Prostate gland (tissue), 2 donors: Measurements from ENCODE around the gene ACER3. TPM values are rescaled to one million over a fixed set of nuclear protein-coding genes. Genes with fewer than 3 reads are reported as not detected.

Source experiments
- DNase-seq: peaks from one replicate; pipeline ENCODE4 v3.0.0-alpha.2; 2019; ENCODE audit warnings: low spot score
- H3K27ac ChIP-seq, 2 donors: fragments of 200-600 bp; sonication (generic); 2 replicates each; pipeline ENCODE4 v1.5.1; 2017 to 2019
- H3K27me3 ChIP-seq: fragments of 200-600 bp; sonication (generic); replicated peaks from 2 replicates; pipeline ENCODE4 v1.5.1; 2019; ENCODE audit not compliant: insufficient read depth
- H3K36me3 ChIP-seq, 2 donors: fragments of 200-600 bp; sonication (generic); 1 replicate in 1 of 2; 2 replicates in 1 of 2; pipeline versions ENCODE4 v1.5.1 to v1.8.1; 2017 to 2019
- H3K4me1 ChIP-seq: fragments of 200-600 bp; sonication (generic); replicated peaks from 2 replicates; pipeline ENCODE4 v1.5.1; 2019
- H3K4me3 ChIP-seq, 2 donors: fragments of 200-600 bp; sonication (generic); 2 replicates each; pipeline ENCODE4 v1.5.1; 2017 to 2019
- H3K9me3 ChIP-seq: fragments of 200-600 bp; sonication (generic); 2 replicates; pipeline ENCODE4 v1.5.1; 2017
- CTCF ChIP-seq, 4 experiments: fragments of 200-600 bp in 2 of 4; fragments of 450-650 bp in 2 of 4; sonication (generic) in 2 of 4; IDR thresholded peaks; 1 replicate in 3 of 4; 2 replicates in 1 of 4; pipeline ENCODE4 v1.5.1; 2016 to 2019; ENCODE audit warnings: antibody characterized with exemption in 4 of 4, mild to moderate bottlenecking in 2 of 4, moderate library complexity in 2 of 4
- POLR2A ChIP-seq: fragments of 450-650 bp; IDR thresholded peaks from one replicate; pipeline ENCODE4 v1.6.1; 2016; ENCODE audit warnings: antibody characterized with exemption, mild to moderate bottlenecking
- POLR2AphosphoS5 ChIP-seq: sonication (generic); formaldehyde crosslinking; IDR thresholded peaks from one replicate; pipeline ENCODE4 v1.6.1; 2017; ENCODE audit warnings: antibody characterized with exemption
- WGBS: methylation state at CpG from one replicate; pipeline ENCODE4 v1.1.5; 2018; 5-methylcytosine and 5-hydroxymethylcytosine counted together
- intact Hi-C: fragments of 100-400 bp; cut with DNase I; formaldehyde crosslinking; loops from one replicate; pipeline ENCODE4 v1.14.2; 2022
- total RNA-seq, 2 donors: library from RNA; depleted of rRNA; stranded (reverse); fragments of >200 nt; gene quantifications; one replicate each; pipeline ENCODE4 v1.1.0, GENCODE V29; 2016

ACER3 gene
- total RNA-seq, 2 donors from 2014 or later, result 11.3 to 11.9 TPM

- Histone ChIP-seq H3K4me1 (no peaks in the 10 kb centered on the region), H3K4me3 (no peak overlapping the region), H3K27me3 (no peaks in the 10 kb centered on the region), H3K9me3 (no peaks in the 10 kb centered on the region), H3K27ac (no peak overlapping the region), H3K36me3 (no peaks in the 10 kb centered on the region)
- TF ChIP-seq CTCF (IDR thresholded peaks at IDR 0.05) (no peak), POLR2A (no peak), POLR2AphosphoS5 (no peak)
- no peak for DNase-seq
- WGBS, result 94% methylated on average over 1 of the region's 1 CpG
- intact Hi-C loops, result no loop called here
Measured at GRCh38 chr11:76911415-76911808, 50.7 kb downstream of the ACER3 start.

- Histone ChIP-seq H3K27ac (no peak overlapping the region), H3K9me3 (no peaks in the 10 kb centered on the region), H3K36me3 (no peaks in the 10 kb centered on the region), H3K4me3 (no peak overlapping the region), H3K27me3 (no peaks in the 10 kb centered on the region), H3K4me1 (no peaks in the 10 kb centered on the region)
- TF ChIP-seq CTCF (IDR thresholded peaks at IDR 0.05), result no peak
- no peak for TF ChIP-seq POLR2AphosphoS5
- no peak for TF ChIP-seq POLR2A
- no peak for DNase-seq
- intact Hi-C loops, result loop anchor here (5.0 kb wide), 1 partner anchor 184 kb away; no protein-coding TSS in a partner anchor
- WGBS, result 53% methylated on average over 1 of the region's 1 CpG
Measured at GRCh38 chr11:76916712-76917111, 56.0 kb downstream of the ACER3 start.

- TF ChIP-seq POLR2A (no peak), POLR2AphosphoS5 (peak; percentile 49), CTCF (IDR thresholded peaks at IDR 0.05) (peak; percentile 29 to 88 (median 76))
- Histone ChIP-seq H3K4me1 (no peaks in the 10 kb centered on the region), H3K27ac (no peak overlapping the region), H3K9me3 (no peaks in the 10 kb centered on the region), H3K4me3 (no peak overlapping the region), H3K36me3 (no peaks in the 10 kb centered on the region), H3K27me3 (no peaks in the 10 kb centered on the region)
- 8% methylated on average over 3 of the region's 3 CpGs for whole genome bisulfite sequencing
- intact Hi-C loops, result loop anchor here (2.0 to 5.0 kb wide), 2 partner anchors 112 to 187 kb away; no protein-coding TSS in a partner anchor
- peak; percentile 28 for DNase-seq
Measured at GRCh38 chr11:76918941-76919386, 58.2 kb downstream of the ACER3 start.

GRCh38 chr11:76919467-76919866 is 58.7 kb downstream of the ACER3 start:
- no peak for DNase-seq
- no peak overlapping the region for H3K4me3 ChIP-seq
- intact Hi-C loops, result loop anchor here (2.0 to 5.0 kb wide), 2 partner anchors 113 to 187 kb away; no protein-coding TSS in a partner anchor
- H3K27me3 ChIP-seq, result no peaks in the 10 kb centered on the region
- 73% methylated on average over 1 of the region's 1 CpG for WGBS
- no peaks in the 10 kb centered on the region for H3K4me1 ChIP-seq
- no peaks in the 10 kb centered on the region for H3K9me3 ChIP-seq
- no peak overlapping the region for H3K27ac ChIP-seq
- TF ChIP-seq POLR2A (no peak), POLR2AphosphoS5 (no peak), CTCF (IDR thresholded peaks at IDR 0.05) (no peak)
- H3K36me3 ChIP-seq, result no peaks in the 10 kb centered on the region
